ENCODE measurements around the gene NUTF2.

NUTF2 gene

DNA sequence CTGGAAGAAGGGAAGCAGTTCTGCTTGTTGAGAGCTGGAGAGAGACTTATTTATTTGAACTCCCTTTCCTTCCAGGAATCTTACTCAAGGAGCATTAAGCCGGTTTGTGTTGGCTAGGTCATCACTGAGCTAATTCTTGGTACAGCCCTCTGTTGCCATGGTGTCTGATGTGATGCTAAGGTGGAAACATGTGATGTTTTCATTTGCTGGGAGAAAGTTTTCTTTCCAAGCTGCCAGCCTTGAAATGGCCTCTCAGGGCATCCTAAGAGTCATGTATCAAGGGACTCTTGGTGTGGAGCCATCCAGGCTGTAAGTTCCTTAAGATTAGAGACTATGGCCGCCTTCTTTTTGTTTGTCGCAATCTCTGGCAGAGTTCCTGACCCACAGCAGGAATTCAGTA is 50.5 kb downstream of the NUTF2 start:
- no peak overlapping the region for H3K14ac ChIP-seq (ENCODE audit: low read length in 2 of 2)
- H2AFZ ChIP-seq (ENCODE audit: low read depth, low read length) = no peak overlapping the region
- no peak overlapping the region for H2AK5ac ChIP-seq (ENCODE audit: low read length, severe bottlenecking)
- no peak overlapping the region for H3K4ac ChIP-seq (ENCODE audit: low read depth in 1 of 2, low read length in 2 of 2)
- H3K36me3 ChIP-seq (ENCODE audit: control insufficient read depth in 1 of 2, insufficient read depth in 2 of 2, low read depth in 1 of 2, low read length in 2 of 2) = peaks cover 0 to 9% of the 10 kb centered on the region in 2 experiments
- DNase-seq = peak; percentile 55
- H4K8ac ChIP-seq (ENCODE audit: low read length) = no peak overlapping the region
- H2BK5ac ChIP-seq (ENCODE audit: low read depth, low read length, poor library complexity, severe bottlenecking) = no peak overlapping the region
- H3K18ac ChIP-seq (ENCODE audit: low read depth in 1 of 2, low read length in 2 of 2) = no peak overlapping the region
- H4K91ac ChIP-seq (ENCODE audit: low read length) = no peak overlapping the region
- H3K4me1 ChIP-seq (ENCODE audit: control insufficient read depth, insufficient read depth, low read depth, low read length) = peaks cover 8% of the 10 kb centered on the region
- H3K27ac ChIP-seq (ENCODE audit: low read length, poor library complexity, severe bottlenecking) = no peak overlapping the region
- peaks cover 28% of the 10 kb centered on the region for H3K79me1 ChIP-seq (replicated peaks; ENCODE audit: low read length, poor library complexity, severe bottlenecking)
- no peaks in the 10 kb centered on the region for H3K27me3 ChIP-seq (ENCODE audit: control insufficient read depth in 1 of 2, insufficient read depth in 1 of 2, low read length in 2 of 2)
- H2BK120ac ChIP-seq (ENCODE audit: low read depth, low read length) = no peak overlapping the region
- H2BK12ac ChIP-seq (ENCODE audit: low read length in 2 of 2) = no peak overlapping the region
- H3K4me2 ChIP-seq (ENCODE audit: low read length, poor library complexity, severe bottlenecking) = no peak overlapping the region
- H3K23ac ChIP-seq (ENCODE audit: low read length in 2 of 2) = no peak overlapping the region
- H3K9me3 ChIP-seq (ENCODE audit: control insufficient read depth, low read length) = no peaks in the 10 kb centered on the region
- H3K4me3 ChIP-seq (ENCODE audit: insufficient read depth in 1 of 2, low read depth in 1 of 2, low read length in 2 of 2) = no peak overlapping the region
- WGBS = 98% methylated on average over 3 of the region's 3 CpGs
- H3K9ac ChIP-seq (ENCODE audit: low read length) = peak overlapping the region; percentile 53
- no peak overlapping the region for H2BK15ac ChIP-seq (ENCODE audit: low read depth, poor library complexity, severe bottlenecking)

DNA sequence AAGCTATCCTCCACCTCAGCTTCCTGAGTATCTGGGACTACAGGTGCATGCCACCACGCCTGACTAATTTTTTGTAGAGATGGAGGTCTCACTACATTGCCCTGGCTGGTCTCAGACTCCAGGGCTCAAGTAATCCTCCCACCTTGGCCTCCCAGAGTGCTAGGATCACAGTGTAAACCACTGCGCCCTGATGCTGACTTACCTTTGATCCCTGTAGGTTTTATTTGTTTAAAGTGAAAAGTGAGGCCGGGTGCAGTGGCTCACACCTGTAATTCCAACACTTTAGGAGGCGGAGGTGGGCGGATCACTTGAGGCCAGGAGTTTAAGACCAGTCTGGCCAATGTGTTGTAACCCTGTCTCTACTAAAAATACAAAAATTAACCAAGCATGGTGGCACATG is 55.0 kb downstream of the NUTF2 start:
- Histone ChIP-seq H3K18ac (ENCODE audit: low read depth in 1 of 2, low read length in 2 of 2) (no peak overlapping the region), H2AK5ac (ENCODE audit: low read length, severe bottlenecking) (no peak overlapping the region), H2AFZ (ENCODE audit: low read depth, low read length) (no peak overlapping the region), H3K9ac (ENCODE audit: low read length) (no peak overlapping the region), H3K14ac (ENCODE audit: low read length in 2 of 2) (no peak overlapping the region), H2BK120ac (ENCODE audit: low read depth, low read length) (no peak overlapping the region), H3K4ac (ENCODE audit: low read depth in 1 of 2, low read length in 2 of 2) (no peak overlapping the region), H3K79me1 (replicated peaks; ENCODE audit: low read length, poor library complexity, severe bottlenecking) (peaks cover 37% of the 10 kb centered on the region), H3K4me3 (ENCODE audit: insufficient read depth in 1 of 2, low read depth in 1 of 2, low read length in 2 of 2) (no peak overlapping the region), H4K91ac (ENCODE audit: low read length) (no peak overlapping the region), H3K23ac (ENCODE audit: low read length in 2 of 2) (no peak overlapping the region), H3K9me3 (ENCODE audit: control insufficient read depth, low read length) (no peaks in the 10 kb centered on the region), H3K27me3 (ENCODE audit: control insufficient read depth in 1 of 2, insufficient read depth in 1 of 2, low read length in 2 of 2) (no peaks in the 10 kb centered on the region), H3K4me1 (ENCODE audit: control insufficient read depth, insufficient read depth, low read depth, low read length) (no peaks in the 10 kb centered on the region), H2BK5ac (ENCODE audit: low read depth, low read length, poor library complexity, severe bottlenecking) (no peak overlapping the region), H3K36me3 (ENCODE audit: control insufficient read depth in 1 of 2, insufficient read depth in 2 of 2, low read depth in 1 of 2, low read length in 2 of 2) (peaks cover 12 to 20% of the 10 kb centered on the region in 2 experiments), H3K4me2 (ENCODE audit: low read length, poor library complexity, severe bottlenecking) (no peak overlapping the region), H4K8ac (ENCODE audit: low read length) (no peak overlapping the region), H2BK12ac (ENCODE audit: low read length in 2 of 2) (no peak overlapping the region), H2BK15ac (ENCODE audit: low read depth, poor library complexity, severe bottlenecking) (no peak overlapping the region), H3K27ac (ENCODE audit: low read length, poor library complexity, severe bottlenecking) (no peak overlapping the region)
- WGBS = 96% methylated on average over 5 of the region's 5 CpGs
- no peak for DNase-seq

DNA sequence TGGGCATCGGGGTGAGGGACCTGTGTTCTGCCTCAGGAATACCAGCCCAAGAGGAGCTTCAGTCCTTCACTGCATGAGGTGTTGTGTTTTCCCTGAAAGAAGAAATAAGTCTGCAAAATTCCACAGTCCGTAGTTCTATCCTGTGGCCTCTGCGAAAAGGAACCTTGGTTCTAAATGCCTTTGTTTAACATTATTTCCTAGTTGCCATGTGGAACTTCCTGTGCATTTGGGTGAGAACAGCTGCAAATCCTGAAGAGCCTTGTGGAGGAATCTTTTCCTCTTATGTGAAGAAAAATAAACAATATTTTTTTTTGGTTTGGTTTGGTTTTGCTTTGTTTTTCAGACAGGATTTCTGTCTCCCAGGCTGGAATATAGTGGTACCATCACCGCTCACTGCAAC is 56.1 kb downstream of the NUTF2 start:
- Histone ChIP-seq H3K9me3 (ENCODE audit: control insufficient read depth, low read length) (no peaks in the 10 kb centered on the region), H3K4me1 (ENCODE audit: control insufficient read depth, insufficient read depth, low read depth, low read length) (no peaks in the 10 kb centered on the region), H3K23ac (ENCODE audit: low read length in 2 of 2) (no peak overlapping the region), H3K4ac (ENCODE audit: low read depth in 1 of 2, low read length in 2 of 2) (peak overlapping the region in 1 of 2 experiments; percentile 55), H3K9ac (ENCODE audit: low read length) (no peak overlapping the region), H3K79me1 (replicated peaks; ENCODE audit: low read length, poor library complexity, severe bottlenecking) (peaks cover 34% of the 10 kb centered on the region), H3K14ac (ENCODE audit: low read length in 2 of 2) (no peak overlapping the region), H3K36me3 (ENCODE audit: control insufficient read depth in 1 of 2, insufficient read depth in 2 of 2, low read depth in 1 of 2, low read length in 2 of 2) (peaks cover 12 to 16% of the 10 kb centered on the region in 2 experiments), H3K27me3 (ENCODE audit: control insufficient read depth in 1 of 2, insufficient read depth in 1 of 2, low read length in 2 of 2) (no peaks in the 10 kb centered on the region), H3K4me3 (ENCODE audit: insufficient read depth in 1 of 2, low read depth in 1 of 2, low read length in 2 of 2) (no peak overlapping the region), H2AK5ac (ENCODE audit: low read length, severe bottlenecking) (no peak overlapping the region), H2BK15ac (ENCODE audit: low read depth, poor library complexity, severe bottlenecking) (no peak overlapping the region), H3K27ac (ENCODE audit: low read length, poor library complexity, severe bottlenecking) (no peak overlapping the region), H2AFZ (ENCODE audit: low read depth, low read length) (no peak overlapping the region), H2BK12ac (ENCODE audit: low read length in 2 of 2) (no peak overlapping the region), H3K18ac (ENCODE audit: low read depth in 1 of 2, low read length in 2 of 2) (peak overlapping the region in 1 of 2 experiments; percentile 72), H2BK5ac (ENCODE audit: low read depth, low read length, poor library complexity, severe bottlenecking) (no peak overlapping the region), H4K91ac (ENCODE audit: low read length) (no peak overlapping the region), H2BK120ac (ENCODE audit: low read depth, low read length) (no peak overlapping the region), H4K8ac (ENCODE audit: low read length) (no peak overlapping the region), H3K4me2 (ENCODE audit: low read length, poor library complexity, severe bottlenecking) (no peak overlapping the region)
- DNase-seq = peak; percentile 40
- WGBS = 82% methylated on average over 4 of the region's 4 CpGs

DNA sequence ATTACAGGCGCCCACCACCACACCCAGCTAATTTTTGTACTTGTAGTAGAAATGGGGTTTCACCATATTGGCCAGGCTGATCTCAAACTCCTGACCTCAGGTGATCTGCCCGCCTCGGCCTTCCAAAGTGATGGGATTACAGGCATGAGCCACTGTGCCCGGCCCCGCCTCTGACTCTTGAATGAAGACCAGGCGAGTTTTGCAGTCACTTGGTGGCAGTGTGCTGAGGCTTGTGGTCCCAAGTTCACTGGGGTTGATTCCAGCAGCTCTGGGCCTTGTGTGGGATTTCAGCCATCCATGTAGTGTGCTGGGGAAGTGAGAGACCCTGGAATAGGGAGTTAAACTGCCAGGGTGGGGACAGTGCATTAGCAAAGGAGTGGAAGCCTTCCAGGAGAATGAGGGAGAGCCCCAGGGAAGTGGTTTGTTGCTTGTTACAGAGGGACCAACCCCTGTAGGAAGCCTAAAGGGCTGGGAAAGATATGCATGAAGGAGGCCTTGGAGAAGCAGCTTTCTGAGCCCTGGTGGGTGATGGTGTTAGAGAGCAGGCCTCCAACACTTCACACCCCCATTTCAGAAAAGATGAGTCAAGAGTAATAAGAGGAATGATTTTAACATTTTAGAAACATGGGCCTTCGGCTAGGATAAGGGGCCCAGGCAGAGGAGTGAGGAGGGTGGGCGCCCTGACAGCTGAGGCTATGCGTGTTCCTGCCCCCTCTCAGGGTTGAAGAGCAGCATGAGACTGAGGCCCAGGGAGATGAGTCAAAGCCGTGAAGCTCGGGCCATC is 60.9 kb downstream of the NUTF2 start:
- Histone ChIP-seq H4K91ac (ENCODE audit: low read length) (no peak overlapping the region), H3K79me1 (replicated peaks; ENCODE audit: low read length, poor library complexity, severe bottlenecking) (peaks cover 42% of the 10 kb centered on the region), H2AK5ac (ENCODE audit: low read length, severe bottlenecking) (no peak overlapping the region), H4K8ac (ENCODE audit: low read length) (no peak overlapping the region), H3K27ac (ENCODE audit: low read length, poor library complexity, severe bottlenecking) (no peak overlapping the region), H3K4me1 (ENCODE audit: control insufficient read depth, insufficient read depth, low read depth, low read length) (peaks cover 9% of the 10 kb centered on the region), H2BK5ac (ENCODE audit: low read depth, low read length, poor library complexity, severe bottlenecking) (no peak overlapping the region), H2BK12ac (ENCODE audit: low read length in 2 of 2) (no peak overlapping the region), H2BK15ac (ENCODE audit: low read depth, poor library complexity, severe bottlenecking) (no peak overlapping the region), H3K23ac (ENCODE audit: low read length in 2 of 2) (no peak overlapping the region), H3K14ac (ENCODE audit: low read length in 2 of 2) (no peak overlapping the region), H3K27me3 (ENCODE audit: control insufficient read depth in 1 of 2, insufficient read depth in 1 of 2, low read length in 2 of 2) (no peaks in the 10 kb centered on the region), H3K9ac (ENCODE audit: low read length) (no peak overlapping the region), H3K9me3 (ENCODE audit: control insufficient read depth, low read length) (no peaks in the 10 kb centered on the region), H3K36me3 (ENCODE audit: control insufficient read depth in 1 of 2, insufficient read depth in 2 of 2, low read depth in 1 of 2, low read length in 2 of 2) (peaks cover 39 to 48% of the 10 kb centered on the region in 2 experiments), H3K4me2 (ENCODE audit: low read length, poor library complexity, severe bottlenecking) (no peak overlapping the region), H3K18ac (ENCODE audit: low read depth in 1 of 2, low read length in 2 of 2) (no peak overlapping the region), H3K4me3 (ENCODE audit: insufficient read depth in 1 of 2, low read depth in 1 of 2, low read length in 2 of 2) (no peak overlapping the region), H2AFZ (ENCODE audit: low read depth, low read length) (no peak overlapping the region), H2BK120ac (ENCODE audit: low read depth, low read length) (no peak overlapping the region), H3K4ac (ENCODE audit: low read depth in 1 of 2, low read length in 2 of 2) (no peak overlapping the region)
- 94% methylated on average over 10 of the region's 11 CpGs for WGBS
- no peak for DNase-seq
